ENCODE data around the gene TMEM223. TPM values are rescaled to one million over a fixed set of nuclear protein-coding genes. Genes with fewer than 3 reads are reported as not detected.
A peak's percentile ranks its signal among the peaks of the same experiment; 100 is the strongest.
"Not testable (repeated sequence)": the region's sequence is repeated elsewhere in the genome, so short reads cannot be mapped to it uniquely, and the experiment has no call there.

Gene TMEM223
- total RNA-seq, 1 donor from 2014 or later: 58.9 TPM

DNA sequence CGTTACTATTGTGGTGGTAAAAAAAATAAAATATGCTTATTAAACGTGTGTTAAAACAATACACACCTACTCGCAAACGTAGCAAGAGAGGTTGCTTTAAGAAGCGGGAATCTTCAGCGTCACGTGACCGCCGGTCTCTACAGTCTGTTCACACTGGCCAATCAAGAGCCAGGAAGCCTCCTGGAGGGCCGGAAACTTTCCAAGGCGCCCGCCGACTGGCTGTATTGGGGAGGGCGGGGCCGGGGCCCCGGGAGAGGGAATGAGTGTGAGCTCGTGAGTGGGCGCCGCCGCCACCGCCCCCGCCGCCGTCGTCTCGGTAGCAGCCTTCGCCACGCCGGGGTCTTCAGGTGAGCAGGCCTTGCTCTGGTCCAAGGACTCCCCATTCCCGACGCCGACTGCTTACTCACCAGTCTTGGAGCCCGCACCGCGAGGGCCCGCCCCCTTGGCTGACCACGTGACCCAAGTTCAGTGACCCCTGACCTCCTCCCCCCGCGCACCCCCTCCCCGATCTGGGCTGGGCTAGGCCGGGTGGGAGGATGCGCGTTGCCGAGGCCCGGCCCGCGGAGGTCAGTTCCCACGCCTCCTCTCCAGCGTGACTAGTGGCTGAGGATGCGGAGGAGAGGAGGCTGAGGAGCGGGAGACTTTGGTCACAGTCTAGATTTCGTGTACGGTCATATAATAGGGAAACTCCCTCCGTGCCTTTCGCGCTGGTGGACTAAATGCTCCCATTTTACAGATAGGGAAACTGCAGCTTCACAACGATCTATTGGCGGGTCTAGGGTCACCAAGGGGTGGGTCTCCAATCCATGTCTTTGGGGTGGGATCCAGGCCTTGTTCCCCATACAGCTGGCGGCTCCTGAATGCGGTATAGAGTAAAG is 20.4 kb downstream of the TMEM223 start, which contains the start of gene TAF6L:
Gene TAF6L, plus strand, starts transcription at position 253 of the 878 bp plus-strand sequence. CDS start 4,388 bp downstream, outside the sequence.
- TF ChIP-seq, protein P1, sequence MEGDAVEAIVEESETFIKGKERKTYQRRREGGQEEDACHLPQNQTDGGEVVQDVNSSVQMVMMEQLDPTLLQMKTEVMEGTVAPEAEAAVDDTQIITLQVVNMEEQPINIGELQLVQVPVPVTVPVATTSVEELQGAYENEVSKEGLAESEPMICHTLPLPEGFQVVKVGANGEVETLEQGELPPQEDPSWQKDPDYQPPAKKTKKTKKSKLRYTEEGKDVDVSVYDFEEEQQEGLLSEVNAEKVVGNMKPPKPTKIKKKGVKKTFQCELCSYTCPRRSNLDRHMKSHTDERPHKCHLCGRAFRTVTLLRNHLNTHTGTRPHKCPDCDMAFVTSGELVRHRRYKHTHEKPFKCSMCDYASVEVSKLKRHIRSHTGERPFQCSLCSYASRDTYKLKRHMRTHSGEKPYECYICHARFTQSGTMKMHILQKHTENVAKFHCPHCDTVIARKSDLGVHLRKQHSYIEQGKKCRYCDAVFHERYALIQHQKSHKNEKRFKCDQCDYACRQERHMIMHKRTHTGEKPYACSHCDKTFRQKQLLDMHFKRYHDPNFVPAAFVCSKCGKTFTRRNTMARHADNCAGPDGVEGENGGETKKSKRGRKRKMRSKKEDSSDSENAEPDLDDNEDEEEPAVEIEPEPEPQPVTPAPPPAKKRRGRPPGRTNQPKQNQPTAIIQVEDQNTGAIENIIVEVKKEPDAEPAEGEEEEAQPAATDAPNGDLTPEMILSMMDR (conservative IDR thresholded peaks at IDR 0.05; ENCODE audit: low read depth, low read length): no peak
- peak; percentile 70 for DNase-seq (ENCODE audit: low read depth)
- peak within 1 kb of the TSS; percentile 62 for H3K4me3 ChIP-seq (ENCODE audit: low read depth, low read length)

DNA sequence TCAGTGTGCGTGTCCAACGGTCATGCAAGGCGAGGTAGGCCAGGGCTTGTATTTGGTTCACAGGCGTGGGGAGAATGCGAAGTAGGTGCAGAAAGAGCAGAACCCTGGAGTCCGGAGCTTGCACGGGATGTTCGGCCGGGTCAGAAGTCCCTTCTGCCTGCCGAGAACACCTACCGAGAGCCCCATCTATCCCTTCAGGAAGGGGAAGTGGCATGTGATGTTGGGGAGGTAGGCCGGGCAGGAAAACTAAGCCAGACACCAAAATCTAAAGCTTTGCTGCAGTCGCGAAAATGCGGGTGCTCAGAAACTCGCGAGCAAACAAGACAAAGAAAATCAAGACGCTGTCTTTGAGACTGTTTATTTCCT is 21.0 kb downstream of the TMEM223 start:
- peak overlapping the region; percentile 62 for H3K4me3 ChIP-seq (ENCODE audit: low read depth, low read length)
- TF ChIP-seq, protein P1 (conservative IDR thresholded peaks at IDR 0.05; ENCODE audit: low read depth, low read length): no peak
- no peak for DNase-seq (ENCODE audit: low read depth)

DNA sequence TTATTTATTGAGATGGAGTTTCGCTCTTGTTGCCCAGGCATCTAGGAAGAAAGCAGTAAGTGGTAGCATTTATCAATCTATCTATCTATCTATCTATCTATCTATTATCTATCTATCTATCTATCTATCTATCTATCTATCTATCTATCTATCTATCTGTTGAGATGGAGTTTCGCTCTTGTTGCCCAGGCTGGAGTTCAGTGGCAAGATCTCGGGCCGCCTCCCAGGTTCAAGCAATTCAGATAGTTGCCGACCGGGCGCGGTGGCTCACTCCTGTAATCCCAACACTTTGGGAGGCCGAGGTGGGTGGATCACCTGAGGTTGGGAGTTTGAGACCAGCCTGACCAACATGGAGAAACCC is 31.0 kb downstream of the TMEM223 start:
- H3K4me3 ChIP-seq (ENCODE audit: low read depth, low read length): peak overlapping the region; percentile 81
- DNase-seq (ENCODE audit: low read depth): not testable (repeated sequence)

DNA sequence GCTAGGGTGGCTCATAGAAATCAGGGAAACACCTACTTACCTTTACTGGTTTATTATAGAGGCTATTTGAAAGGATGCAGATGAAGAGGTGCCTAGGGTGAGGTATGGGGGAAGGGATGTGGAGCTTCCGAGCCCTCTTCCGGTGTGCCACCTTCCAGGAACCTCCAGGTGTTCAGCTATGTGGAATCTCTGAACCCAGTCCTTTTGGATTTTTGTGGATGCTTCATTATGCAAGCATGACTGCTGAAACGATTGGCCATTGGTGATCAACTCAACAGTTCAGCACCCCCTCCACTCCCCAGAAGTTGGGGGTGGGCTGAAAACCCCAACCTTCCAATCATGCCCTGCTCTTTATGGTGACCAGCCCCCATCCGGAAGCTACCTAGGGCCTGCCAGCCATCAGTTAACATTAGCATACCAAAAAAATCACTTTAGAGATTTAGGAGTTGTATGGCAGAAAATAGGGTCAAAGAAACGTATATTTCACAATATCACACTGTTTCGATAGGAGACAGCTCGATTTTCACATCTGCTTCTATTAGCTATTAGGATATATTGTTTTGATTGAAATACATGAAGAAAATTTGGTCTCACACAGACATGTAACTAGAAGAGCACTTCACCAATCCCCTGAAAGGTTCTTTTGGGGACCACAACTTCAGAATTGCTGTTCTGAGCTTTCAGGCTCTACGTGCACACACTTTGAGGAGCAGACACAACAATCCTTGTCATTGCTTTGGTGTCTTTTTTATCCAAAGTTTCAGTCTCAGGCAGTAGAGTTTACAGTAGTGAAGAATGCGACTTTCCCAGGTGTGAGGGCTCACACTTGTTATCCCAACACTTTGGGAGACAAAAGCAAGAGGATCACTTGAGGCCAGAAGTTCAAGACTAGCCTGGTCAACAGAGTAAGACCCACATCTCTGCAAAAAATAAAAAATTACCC is 33.7 kb downstream of the TMEM223 start:
- TF ChIP-seq, protein P1 (conservative IDR thresholded peaks at IDR 0.05; ENCODE audit: low read depth, low read length): no peak
- DNase-seq (ENCODE audit: low read depth): no peak

DNA sequence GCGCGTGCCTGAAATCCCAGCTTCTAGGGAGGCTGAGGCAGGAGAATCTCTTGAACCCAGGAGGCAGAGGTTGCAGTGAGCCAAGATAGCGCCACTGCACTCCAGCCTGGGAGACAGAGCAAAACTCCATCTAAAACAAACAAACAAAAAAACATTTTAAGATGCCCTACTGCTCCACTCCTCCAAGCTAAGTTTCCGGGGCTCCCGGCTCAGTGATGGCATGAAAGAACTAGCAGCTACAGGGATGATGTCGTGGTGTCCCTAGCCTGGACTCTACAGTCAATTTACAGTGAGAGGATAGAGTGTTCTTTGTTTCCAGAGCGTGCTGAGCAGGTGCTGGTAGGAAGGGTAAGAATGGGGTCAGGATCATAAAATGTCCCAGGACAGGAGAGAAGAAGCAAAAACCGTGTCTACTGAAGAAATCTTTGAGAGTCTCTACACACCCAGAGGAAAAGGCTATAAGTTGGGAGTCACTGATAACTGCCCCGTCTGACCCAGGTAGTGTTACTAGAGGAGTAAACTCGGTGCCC is 36.7 kb downstream of the TMEM223 start:
- TF ChIP-seq, protein P1 (conservative IDR thresholded peaks at IDR 0.05; ENCODE audit: low read depth, low read length): no peak
- H3K4me3 ChIP-seq (ENCODE audit: low read depth, low read length): no peak overlapping the region
- DNase-seq (ENCODE audit: low read depth): no peak

More for the DNA sequence above, 33.7 kb downstream of the TMEM223 start:
- H3K4me3 ChIP-seq (ENCODE audit: low read depth, low read length): no peak overlapping the region

DNA sequence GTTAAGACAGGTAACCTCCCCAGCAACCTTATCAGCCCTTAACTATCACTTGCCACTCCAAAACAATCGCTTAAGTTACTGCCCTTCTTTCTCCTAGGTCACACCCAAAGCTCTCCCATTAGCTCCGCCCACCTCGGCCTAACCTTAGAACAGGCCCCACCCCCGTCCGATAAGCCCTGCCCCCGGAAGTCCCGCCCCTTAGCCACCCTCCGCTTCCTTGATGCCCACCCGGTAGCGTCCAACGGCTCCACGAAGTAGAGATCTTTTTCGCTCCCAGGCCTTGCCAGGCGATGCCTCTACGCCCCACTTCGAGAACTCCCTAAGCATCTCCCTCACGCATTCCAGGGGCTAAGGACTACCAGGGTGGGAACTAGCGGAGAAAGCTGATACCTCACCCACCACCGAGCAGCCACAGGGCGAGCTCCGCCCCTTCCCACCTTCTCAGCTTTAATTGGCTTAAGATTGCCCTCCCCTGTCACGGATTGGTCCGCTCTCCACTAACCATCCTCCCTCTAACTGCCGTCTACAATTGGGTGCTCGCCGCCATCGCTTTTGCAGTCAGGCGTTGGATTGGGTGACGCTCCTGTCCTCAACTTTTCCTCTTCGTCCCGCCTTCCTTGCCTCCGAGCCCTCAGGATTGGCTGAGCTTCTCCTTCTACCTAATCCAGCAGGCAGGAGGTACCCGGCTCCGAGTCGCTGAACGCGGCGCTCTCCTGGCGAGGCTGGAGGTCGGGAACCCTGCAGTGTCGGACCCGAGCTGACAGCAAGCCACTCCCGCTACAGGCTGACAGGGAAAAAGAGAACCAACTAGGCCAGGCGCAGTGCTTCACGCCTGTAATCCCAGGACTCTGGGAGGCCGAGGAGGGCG is 37.8 kb downstream of the TMEM223 start, which contains the start of gene ZBTB3:
Gene ZBTB3, minus strand, starts transcription at position 425 of the 868 bp plus-strand sequence. CDS start 496 bp downstream, outside the sequence.
- peak within 1 kb of the TSS; percentile 75 for H3K4me3 ChIP-seq (ENCODE audit: low read depth, low read length)
- peak; percentile 96 for DNase-seq (ENCODE audit: low read depth)
- TF ChIP-seq, protein P1 (conservative IDR thresholded peaks at IDR 0.05; ENCODE audit: low read depth, low read length): no peak
